GM15510 (cell line): ENCODE results near the gene GPC6.

Experiments used
- POLR2A ChIP-seq: IDR thresholded peaks from 3 replicates; pipeline ENCODE4 v1.6.1; 2011; ENCODE audit warnings: borderline replicate concordance; ENCODE audit not compliant: insufficient read length; ENCODE audit errors: extremely low read depth

The GPC6 gene

DNA sequence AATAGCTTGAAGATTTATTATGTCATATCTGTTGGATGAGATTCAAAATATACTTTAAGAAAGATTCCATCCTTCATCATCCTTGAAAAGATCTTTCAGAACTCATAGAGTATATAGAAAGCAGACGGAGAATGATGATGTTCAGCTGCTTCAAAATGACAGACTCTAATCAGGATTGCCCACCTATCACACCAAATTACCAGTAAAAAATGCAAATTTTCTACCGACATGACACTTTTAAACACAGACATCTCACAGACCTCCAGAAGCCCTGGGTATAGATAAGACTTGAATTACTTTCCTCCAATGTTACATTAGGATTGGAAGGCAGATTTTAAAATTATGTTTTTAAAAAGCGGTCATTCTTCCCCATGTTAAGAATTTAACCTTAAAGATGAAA, 235.5 kb downstream of the GPC6 start:
- TF ChIP-seq POLR2A = no peak

DNA sequence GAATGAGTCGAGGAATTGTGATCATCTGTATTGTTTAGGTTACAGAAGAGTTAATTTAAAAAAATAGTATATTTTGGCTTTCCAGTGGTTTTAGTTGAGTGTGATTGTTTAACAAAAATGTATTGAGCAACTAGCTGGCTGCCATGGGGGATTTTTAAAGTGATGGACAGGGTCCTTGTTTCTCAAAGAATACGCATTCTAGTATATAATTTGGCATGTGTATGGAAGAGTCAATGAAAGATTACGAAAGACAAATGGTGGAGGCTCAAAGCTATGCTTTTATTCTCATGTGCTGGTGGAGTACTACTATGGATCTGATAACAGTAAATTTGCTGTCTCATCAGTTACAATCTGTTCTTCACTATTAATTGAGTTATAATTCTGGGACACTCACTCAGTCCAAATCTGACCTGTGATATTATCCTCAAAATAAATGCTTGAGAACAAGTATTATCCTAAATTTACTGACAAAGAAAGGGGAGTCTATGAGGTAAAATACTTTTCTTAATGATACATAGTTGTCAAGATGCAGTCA, 240.0 kb downstream of the GPC6 start:
- no peak for TF ChIP-seq POLR2A

DNA sequence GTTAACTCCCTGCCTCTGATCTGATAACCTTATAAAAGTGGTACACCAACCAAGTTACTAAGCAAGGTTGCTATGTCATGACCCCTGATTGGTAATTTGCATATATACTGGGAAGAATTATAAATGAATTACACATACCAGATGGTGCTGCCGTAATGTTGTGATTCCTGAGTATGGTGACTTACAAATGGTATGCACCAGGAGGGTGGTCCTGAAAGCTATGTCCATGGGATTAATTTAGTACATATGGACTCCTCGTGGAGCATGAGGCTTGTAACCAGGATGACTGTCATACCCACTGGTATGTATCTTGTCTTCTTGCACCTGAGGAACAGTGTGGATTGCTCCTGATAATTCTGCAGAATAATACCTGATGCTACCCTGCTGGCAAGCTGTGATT, 240.6 kb downstream of the GPC6 start:
- TF ChIP-seq POLR2A = no peak

DNA sequence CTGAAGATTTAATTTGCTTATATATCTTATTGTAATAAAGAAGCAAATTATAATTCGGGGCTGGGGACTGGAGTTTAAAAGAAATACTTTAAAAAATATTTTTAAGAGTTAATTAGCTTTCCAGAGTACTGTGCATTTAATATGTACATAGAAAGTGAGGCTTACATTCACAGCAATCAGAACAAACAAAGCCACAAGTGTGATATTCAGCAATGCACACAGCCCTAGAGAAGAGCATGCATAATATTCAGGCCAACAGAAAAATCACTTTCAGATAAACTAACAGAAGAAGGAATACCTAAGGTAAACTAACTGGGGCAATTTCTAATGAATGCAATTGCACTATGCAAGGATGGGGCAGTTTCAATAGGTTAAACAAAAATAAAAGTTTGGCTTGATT, 241.8 kb downstream of the GPC6 start:
- TF ChIP-seq POLR2A = no peak

DNA sequence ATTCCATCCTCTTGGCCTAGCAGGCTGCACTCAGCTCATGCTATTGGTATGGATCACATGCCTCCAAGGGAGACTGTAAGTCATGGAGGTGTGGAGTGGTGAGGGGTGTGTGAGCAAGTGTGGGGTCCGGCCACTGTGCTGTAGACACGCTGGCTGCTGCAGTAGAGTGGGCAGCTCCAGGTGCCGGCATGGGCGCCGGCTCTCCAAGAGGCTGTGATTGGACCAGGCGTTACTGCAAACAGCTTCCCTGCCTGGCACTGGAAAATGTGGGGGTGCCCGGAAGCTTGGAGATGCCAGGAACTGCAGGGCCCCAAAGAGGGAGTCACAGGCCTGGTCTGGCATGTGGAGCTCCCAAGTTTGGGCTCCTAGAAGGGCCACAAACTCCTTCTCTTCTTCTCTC, 245.7 kb downstream of the GPC6 start:
- no peak for TF ChIP-seq POLR2A

DNA sequence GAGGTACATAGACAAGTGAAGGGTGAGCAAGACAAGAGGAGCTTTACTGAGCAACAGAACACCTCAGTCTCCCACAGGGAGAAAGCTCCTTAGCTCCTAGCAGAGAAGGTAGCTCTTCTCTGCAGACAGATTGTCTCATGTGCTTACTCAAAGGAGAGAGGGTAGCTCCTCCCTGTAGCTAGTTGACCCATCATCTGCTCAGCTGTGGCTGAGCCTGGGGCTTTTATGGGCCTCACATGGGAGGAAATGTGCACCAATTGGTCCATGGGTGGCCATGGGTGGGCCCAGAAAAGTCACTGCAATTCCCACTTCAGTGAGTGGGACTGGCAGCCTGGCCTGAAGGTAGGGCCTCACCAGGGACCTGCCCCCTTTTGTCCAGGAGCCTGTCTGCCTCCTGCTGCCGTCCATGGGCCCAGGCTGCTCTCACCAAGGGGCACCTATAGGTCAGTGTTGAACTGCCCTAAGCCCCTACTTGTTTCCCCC, 246.2 kb downstream of the GPC6 start:
- no peak for TF ChIP-seq POLR2A

DNA sequence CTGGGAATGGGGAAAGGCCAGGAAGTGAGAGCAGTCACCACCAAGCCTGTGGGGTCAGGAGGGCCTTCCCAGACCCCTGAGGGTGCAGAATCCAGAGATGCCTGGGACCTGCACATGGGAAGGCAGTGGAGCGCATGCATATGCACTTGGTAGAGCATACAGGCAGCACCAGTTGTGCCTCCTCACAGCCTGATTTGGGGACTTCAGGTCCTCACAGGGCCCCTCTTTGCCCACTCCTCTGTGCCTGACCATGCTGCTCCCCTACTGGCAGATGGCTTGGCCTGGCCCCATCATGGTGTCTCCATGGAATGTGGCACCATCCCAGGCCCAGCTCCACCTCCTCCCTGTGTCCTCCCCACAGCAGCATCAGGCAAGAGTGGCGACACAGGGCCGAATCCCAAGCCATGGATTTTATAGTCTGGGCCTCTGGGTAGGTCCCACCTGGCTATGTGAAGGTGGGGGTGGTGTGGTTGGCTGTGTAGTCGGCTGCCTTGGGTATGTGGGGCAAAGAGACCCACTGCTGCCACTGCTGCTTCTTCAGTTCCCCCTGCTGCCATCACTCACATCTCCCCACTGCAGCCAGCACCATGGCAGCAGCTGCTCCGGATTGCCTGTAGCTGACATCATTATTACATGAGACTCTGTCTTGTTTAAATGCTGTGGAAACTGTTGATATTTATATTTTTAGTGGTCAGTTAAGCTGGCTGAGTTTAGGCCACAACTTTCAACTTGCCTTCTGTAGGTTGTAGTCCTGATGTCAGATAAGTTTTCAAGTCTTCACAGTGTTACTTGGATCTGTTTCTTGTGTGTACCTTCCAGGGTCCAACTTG, 247.0 kb downstream of the GPC6 start:
- no peak for TF ChIP-seq POLR2A

DNA sequence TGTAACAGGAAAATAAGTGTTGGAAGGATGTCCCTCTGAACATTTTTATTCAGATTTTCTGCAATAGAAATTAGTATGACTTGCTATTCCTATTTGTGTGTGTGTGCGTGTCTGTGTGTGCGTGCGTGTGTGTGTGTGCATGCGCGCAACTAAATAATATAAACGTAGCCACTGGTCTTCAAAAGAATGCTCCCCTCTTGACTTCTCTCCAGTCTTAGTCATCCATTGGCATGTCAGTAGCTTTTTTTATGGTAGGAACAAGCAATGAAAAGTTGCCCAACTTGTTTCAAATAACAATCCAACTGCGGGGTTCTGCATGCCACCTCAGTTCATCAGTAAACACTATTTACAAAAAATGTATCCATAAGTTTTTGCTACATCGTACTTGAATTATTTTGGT, 249.6 kb downstream of the GPC6 start:
- TF ChIP-seq POLR2A = no peak

DNA sequence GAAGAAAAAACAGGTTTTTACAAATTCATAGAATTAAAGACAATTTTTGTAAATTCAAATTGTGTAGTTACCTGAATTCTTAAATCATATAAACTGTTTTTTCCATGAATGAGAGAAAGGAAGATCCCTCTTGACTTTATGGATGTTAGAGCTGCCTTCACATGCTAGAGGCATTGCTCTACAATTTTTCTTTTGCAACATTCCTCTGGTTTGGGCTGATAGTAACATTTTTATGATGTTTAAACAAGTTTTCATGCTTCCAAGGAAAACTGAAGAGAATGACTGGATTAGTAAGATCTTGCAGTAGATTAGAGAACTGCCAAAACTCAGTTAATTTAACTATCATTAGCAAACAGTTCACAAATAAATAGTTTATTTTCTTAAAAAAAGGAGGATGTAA, 250.6 kb downstream of the GPC6 start:
- no peak for TF ChIP-seq POLR2A

DNA sequence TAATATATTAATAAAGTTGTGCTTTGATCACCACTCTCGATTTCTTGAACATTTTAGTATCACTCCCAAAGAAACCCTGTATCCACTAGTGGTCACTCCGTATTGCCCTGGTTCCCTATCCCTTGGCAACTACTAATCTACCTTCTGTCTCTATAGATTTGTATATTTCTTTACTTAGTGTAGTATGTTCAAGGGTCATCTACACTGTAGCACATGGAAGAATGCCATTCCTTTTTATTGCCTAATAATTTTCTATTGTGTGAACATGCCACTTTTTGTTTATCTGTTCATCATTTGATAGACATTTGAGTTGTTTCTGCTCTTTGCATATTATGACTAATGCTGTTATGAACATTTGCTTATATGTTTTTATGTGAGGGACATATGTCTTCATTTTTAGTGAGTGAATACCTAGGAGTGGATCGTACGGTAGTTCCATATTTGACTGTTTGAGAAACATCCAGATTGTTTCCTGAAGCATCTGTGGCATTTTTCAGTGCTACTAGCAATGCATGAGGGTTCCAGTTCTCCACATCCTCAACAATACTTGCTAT, 254.0 kb downstream of the GPC6 start:
- TF ChIP-seq POLR2A = no peak

DNA sequence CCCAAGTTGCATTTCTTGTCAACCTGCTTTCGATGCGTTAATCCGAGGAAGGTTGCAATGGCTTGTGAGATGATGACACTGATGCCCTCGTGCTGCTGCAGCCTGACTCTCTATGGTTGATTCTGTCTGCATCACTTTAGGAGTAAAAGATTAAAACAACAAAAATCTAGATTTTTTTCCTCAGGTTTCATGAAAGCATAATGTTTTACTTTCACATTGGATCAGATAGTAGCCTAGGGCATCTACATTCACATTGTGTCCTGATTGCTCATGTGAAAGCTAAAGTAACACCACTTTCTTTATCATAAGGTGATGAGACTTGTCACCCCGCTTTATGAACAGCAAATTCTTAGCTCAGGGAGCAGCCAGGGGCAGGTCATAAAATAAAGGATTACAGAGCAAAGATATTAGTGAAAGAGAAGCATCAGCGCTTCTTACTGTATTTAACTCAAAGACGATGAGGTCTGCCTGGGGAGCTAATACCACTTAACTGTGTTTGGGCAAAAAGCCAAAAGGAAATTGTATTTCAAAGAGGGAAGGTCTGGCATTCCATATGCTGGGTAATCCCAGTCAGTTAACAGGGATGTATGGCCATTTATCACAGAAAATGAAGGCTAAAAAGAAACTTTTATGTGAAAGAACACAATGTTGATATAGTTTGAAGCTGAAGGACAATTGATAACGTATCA, 270.5 kb downstream of the GPC6 start:
- TF ChIP-seq POLR2A = no peak

DNA sequence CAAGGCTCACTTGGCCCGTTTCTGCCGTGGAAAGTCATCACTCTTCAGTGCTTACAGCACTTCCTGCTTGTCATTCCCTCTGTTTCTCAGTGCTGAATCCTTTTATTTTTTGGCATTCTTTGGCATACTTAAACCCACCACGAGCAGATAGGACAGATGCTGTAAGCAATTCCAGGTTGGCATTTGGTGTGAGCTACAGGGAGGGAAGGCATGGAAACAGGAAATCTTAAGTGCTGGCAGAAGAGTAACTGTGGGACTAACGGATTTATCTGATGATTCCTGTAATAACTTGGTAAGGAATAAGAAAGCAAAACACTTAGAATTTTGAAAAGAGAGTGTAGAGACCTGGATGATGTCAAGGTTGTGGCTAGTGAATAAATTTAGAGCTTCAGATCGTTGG, 273.4 kb downstream of the GPC6 start:
- TF ChIP-seq POLR2A = no peak

DNA sequence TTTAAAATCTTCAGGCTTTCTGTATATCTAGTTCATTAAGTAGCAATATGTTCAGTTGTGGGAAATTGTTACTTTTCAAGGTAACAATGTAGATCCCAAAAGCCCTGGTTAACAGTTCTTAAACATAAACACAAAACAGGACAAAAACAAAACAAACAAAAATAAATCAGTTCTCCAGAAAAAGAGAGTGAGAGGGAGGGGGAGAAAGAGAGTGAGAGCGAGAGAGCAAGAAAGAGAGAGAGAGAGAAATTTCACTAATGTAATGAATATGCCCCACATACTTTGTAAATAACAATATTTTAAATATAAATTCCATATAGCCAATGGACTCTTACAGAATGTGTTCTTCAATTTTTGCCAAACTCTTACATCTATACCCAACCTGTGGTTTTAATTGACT, 275.5 kb downstream of the GPC6 start:
- TF ChIP-seq POLR2A = no peak

DNA sequence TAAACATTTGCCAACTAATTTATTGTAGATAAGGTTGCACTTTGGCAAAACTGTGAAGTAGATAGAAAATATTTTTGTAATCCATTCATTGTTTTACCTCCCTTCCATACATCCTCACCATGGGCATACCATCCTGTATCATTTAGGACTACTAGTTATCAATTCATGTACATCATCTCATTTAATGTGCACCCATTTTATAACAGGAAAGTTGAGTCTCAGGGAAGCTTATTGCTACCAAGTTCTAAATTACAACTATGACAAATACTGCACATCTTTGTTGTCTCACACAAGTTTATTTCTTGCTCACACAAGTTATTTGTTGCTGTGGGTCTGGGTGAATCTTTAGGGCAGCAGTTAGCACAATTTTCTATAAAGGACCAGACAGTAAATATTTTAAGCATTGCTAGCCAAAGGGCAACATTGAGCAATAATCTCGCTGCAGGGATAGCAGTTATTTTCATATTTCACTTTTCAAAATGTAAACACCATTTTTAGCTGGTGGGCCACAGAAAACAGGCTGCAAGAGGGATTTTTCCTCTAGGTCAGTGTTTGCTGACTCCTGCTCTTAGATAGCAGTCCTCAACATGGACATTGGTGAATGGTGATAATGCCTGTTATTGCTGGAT, 276.5 kb downstream of the GPC6 start:
- TF ChIP-seq POLR2A = no peak
